Stimulated activated naive CD8-positive, alpha-beta T cell treated with anti-CD3 and anti-CD28 coated beads, Interleukin-15, Interleukin-2, amounts not matched to agents 100 ng/mL and 50 ng/mL, for 24 hours (primary cell): ENCODE data around the gene FPR2.

Experiments used
- H3K27ac Mint-ChIP-seq: one replicate; pipeline ENCODE4 v1.8.0; 2021; ENCODE audit warnings: mild to moderate bottlenecking, mixed read lengths
- H3K27me3 Mint-ChIP-seq: one replicate; pipeline ENCODE4 v1.8.0; 2021; ENCODE audit warnings: mixed read lengths
- H3K36me3 Mint-ChIP-seq: one replicate; pipeline ENCODE4 v1.8.0; 2021; ENCODE audit warnings: low read depth, mixed read lengths
- H3K4me1 Mint-ChIP-seq: one replicate; pipeline ENCODE4 v1.8.0; 2021; ENCODE audit warnings: low read depth, mixed read lengths
- H3K4me3 Mint-ChIP-seq: one replicate; pipeline ENCODE4 v1.8.0; 2021; ENCODE audit warnings: mild to moderate bottlenecking, mixed read lengths
- H3K9me3 Mint-ChIP-seq: one replicate; pipeline ENCODE4 v1.8.0; 2021; ENCODE audit warnings: mixed read lengths

FPR2 gene, protein sequence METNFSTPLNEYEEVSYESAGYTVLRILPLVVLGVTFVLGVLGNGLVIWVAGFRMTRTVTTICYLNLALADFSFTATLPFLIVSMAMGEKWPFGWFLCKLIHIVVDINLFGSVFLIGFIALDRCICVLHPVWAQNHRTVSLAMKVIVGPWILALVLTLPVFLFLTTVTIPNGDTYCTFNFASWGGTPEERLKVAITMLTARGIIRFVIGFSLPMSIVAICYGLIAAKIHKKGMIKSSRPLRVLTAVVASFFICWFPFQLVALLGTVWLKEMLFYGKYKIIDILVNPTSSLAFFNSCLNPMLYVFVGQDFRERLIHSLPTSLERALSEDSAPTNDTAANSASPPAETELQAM

DNA sequence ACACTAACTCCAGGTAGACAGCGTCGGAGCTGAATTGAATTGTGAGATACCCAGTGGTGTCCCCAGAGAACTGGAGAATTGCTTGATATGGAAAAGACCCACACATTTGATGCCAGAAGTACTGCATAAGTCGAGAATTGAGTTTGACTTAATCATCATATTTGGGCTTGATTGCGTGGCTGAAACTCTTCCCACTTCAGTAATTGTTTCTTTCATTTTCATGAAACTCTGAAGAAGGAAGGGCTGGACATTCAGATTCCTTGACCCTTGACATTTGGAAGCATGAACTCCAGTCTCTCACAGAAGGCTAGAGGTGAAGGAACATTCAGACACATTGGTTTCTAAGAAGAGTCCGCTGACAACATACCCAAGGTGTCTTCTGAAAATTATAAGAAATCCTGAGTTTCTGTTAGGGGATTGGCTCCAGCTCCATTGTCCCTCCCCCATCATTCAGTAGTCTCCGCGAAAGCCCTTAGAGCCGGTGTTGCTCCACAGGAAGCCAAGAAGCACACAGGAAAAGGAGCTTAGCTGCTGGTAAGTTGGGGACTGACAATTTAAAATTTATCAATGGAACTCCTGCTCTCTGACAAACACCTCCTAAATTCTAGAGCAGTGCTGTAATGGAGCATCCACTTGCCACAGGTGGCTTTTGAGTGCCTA lies at the start of gene FPR2:
TSS of gene FPR2 (plus strand) at position 484 of the 660 bp plus-strand sequence. CDS start 7,479 bp downstream, outside the sequence.
- H3K4me1 Mint-ChIP-seq, result no peaks in the 10 kb centered on the region
- peaks cover 29% of the 10 kb centered on the region for H3K27me3 Mint-ChIP-seq
- H3K27ac Mint-ChIP-seq, result no peak within 1 kb of the TSS
- no peak within 1 kb of the TSS for H3K4me3 Mint-ChIP-seq
- peaks cover 4% of the 10 kb centered on the region for H3K9me3 Mint-ChIP-seq
- H3K36me3 Mint-ChIP-seq, result no peaks in the 10 kb centered on the region

- no peak overlapping the region for H3K4me3 Mint-ChIP-seq
- H3K4me1 Mint-ChIP-seq, result peaks cover 4% of the 10 kb centered on the region
- H3K9me3 Mint-ChIP-seq, result peaks cover 5% of the 10 kb centered on the region
- H3K36me3 Mint-ChIP-seq, result peaks cover 4% of the 10 kb centered on the region
- H3K27ac Mint-ChIP-seq, result no peak overlapping the region
- H3K27me3 Mint-ChIP-seq, result peaks cover 9% of the 10 kb centered on the region
Measured at GRCh38 chr19:51711702-51712101, 49.3 kb upstream of the FPR2 start.

GRCh38 chr19:51712461-51713081 lies 48.4 kb upstream of the FPR2 start:
- Mint-ChIP-seq H3K27ac (no peak overlapping the region), H3K4me1 (peaks cover 4% of the 10 kb centered on the region), H3K36me3 (peaks cover under 1% of the 10 kb centered on the region), H3K4me3 (no peak overlapping the region), H3K27me3 (peaks cover 14% of the 10 kb centered on the region), H3K9me3 (peaks cover 5% of the 10 kb centered on the region)

DNA sequence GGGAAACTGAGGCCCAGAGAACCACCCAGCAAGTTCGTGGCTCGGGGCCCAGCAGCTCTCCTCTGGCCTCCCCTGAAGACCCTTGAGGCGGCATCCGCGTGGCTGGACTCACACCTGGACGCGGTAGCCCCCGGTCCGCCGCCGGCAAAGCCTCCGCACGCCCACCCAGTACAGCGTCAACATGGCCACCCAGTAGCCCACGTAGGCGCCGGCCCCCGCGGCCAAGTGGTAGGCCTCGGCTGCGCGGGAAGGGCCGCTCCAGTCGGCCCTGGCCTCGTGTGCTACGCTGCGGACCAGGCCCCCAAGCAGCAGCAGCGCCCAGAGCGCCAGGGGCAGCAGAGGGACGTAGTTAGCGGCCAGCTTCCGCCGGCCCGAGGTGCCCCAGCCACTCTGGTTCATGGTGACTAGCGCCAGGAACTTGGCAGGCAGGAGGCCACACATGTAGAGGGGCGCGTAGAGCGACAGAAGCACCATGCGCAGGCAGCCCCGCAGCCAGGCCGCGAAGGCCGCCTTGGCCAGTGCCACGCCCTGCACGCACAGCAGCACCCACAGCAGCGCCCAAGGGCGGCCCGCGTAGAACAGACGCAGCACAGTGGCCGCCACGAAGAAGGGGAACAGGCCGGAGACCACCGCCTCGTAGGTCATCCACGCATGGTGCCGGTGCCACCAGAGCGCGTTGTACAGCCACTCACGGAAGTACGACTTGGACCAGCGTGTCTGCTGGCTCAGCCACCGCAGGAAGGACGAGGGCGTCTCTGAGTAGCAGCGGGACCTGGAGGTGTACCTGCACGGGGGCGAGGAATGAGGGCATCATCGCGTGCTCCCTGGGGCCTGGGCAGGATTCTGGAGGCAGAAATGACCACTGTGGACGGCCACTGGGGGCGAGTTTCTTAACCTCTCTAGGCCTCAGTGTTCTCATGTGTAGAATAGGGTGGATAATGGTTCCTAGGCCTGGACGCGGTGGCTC lies 47.4 kb upstream of the FPR2 start:
- H3K27ac Mint-ChIP-seq, result no peak overlapping the region
- H3K36me3 Mint-ChIP-seq, result no peaks in the 10 kb centered on the region
- peaks cover 22% of the 10 kb centered on the region for H3K27me3 Mint-ChIP-seq
- no peak overlapping the region for H3K4me3 Mint-ChIP-seq
- H3K4me1 Mint-ChIP-seq, result peaks cover 4% of the 10 kb centered on the region
- peaks cover 5% of the 10 kb centered on the region for H3K9me3 Mint-ChIP-seq

DNA sequence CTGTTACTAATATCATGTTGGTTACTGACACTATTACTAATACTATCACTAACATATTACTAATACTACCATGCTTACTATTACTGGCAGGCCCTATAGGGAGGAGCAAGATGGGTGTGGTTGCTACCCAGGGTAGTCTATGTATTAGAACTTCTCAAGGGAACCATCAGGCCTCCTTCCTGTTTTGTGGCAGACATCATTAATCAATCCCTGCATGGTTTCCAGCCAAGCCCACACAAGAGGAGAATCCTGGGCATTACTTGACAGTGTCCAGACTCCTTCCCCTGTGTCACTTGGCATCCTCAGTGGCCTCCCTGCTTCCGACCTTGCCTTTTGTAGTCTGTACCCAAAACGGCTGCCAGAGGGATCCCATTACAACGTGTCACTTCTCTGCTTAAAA lies 46.1 kb upstream of the FPR2 start:
- H3K27me3 Mint-ChIP-seq, result peaks cover 30% of the 10 kb centered on the region
- H3K4me3 Mint-ChIP-seq, result no peak overlapping the region
- H3K9me3 Mint-ChIP-seq, result peaks cover 5% of the 10 kb centered on the region
- H3K36me3 Mint-ChIP-seq, result no peaks in the 10 kb centered on the region
- no peak overlapping the region for H3K27ac Mint-ChIP-seq
- H3K4me1 Mint-ChIP-seq, result peaks cover 4% of the 10 kb centered on the region

- H3K4me3 Mint-ChIP-seq, result no peak overlapping the region
- H3K4me1 Mint-ChIP-seq, result peaks cover 4% of the 10 kb centered on the region
- peaks cover 35% of the 10 kb centered on the region for H3K27me3 Mint-ChIP-seq
- H3K9me3 Mint-ChIP-seq, result no peaks in the 10 kb centered on the region
- H3K27ac Mint-ChIP-seq, result no peak overlapping the region
- H3K36me3 Mint-ChIP-seq, result no peaks in the 10 kb centered on the region
Measured at GRCh38 chr19:51715850-51716249, 45.1 kb upstream of the FPR2 start.

- Mint-ChIP-seq H3K27me3 (peaks cover 38% of the 10 kb centered on the region), H3K27ac (no peak overlapping the region), H3K4me3 (no peak overlapping the region), H3K9me3 (no peaks in the 10 kb centered on the region), H3K4me1 (no peaks in the 10 kb centered on the region), H3K36me3 (no peaks in the 10 kb centered on the region)
Measured at GRCh38 chr19:51716925-51717324, 44.1 kb upstream of the FPR2 start.

- no peaks in the 10 kb centered on the region for H3K36me3 Mint-ChIP-seq
- no peak overlapping the region for H3K4me3 Mint-ChIP-seq
- H3K4me1 Mint-ChIP-seq, result no peaks in the 10 kb centered on the region
- no peak overlapping the region for H3K27ac Mint-ChIP-seq
- H3K9me3 Mint-ChIP-seq, result no peaks in the 10 kb centered on the region
- peaks cover 52% of the 10 kb centered on the region for H3K27me3 Mint-ChIP-seq
Measured at GRCh38 chr19:51719251-51719988, 41.6 kb upstream of the FPR2 start.

- no peak overlapping the region for H3K27ac Mint-ChIP-seq
- H3K4me3 Mint-ChIP-seq, result no peak overlapping the region
- H3K27me3 Mint-ChIP-seq, result peaks cover 63% of the 10 kb centered on the region
- no peaks in the 10 kb centered on the region for H3K9me3 Mint-ChIP-seq
- H3K36me3 Mint-ChIP-seq, result no peaks in the 10 kb centered on the region
- no peaks in the 10 kb centered on the region for H3K4me1 Mint-ChIP-seq
Measured at GRCh38 chr19:51721905-51722304, 39.1 kb upstream of the FPR2 start.

DNA sequence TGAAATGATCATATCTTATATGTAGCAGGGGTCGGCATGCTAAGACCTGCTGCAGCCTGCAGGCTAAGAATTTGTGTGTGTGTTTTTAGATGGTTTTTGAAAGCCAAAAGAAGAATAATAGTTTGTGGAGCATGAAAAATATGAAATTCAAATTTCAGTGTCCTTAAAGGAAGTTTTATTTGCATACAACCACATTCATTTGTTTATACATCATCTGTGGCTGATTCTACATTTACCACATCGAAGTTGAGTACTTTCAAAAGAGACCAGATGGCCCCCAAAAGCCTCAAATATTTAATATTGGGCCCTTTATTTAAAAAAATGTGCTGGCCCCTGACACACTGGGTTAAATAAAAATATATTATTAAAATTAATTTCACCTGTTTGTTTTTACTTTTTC lies 38.5 kb upstream of the FPR2 start:
- Mint-ChIP-seq H3K27me3 (peaks cover 64% of the 10 kb centered on the region), H3K4me1 (no peaks in the 10 kb centered on the region), H3K9me3 (no peaks in the 10 kb centered on the region), H3K36me3 (no peaks in the 10 kb centered on the region), H3K27ac (no peak overlapping the region), H3K4me3 (no peak overlapping the region)

GRCh38 chr19:51724543-51724942 lies 36.4 kb upstream of the FPR2 start:
- H3K27me3 Mint-ChIP-seq, result peaks cover 54% of the 10 kb centered on the region
- no peaks in the 10 kb centered on the region for H3K4me1 Mint-ChIP-seq
- no peak overlapping the region for H3K4me3 Mint-ChIP-seq
- peaks cover 3% of the 10 kb centered on the region for H3K36me3 Mint-ChIP-seq
- H3K9me3 Mint-ChIP-seq, result peaks cover 3% of the 10 kb centered on the region
- no peak overlapping the region for H3K27ac Mint-ChIP-seq

DNA sequence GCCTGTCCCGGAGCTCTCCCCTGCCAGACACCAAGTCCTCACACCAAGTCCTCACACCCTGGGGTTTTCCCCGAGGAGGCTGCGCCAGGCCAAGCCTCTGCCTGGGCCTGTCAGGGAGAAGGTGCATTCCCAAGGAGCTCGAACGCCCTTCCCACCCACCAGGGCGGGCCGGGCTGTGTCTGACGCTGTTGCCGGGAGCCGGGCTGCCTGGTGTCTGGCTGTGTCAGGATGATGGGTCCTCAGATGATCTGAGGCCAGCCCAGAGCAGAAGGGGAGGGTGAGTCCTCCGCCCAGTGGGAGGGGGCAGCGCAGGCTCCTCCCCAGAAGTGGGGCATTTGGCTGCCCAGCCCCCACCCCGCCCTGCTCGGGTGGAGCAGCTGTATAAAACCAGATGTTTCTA lies 34.9 kb upstream of the FPR2 start:
- Mint-ChIP-seq H3K9me3 (peaks cover 3% of the 10 kb centered on the region), H3K27ac (no peak overlapping the region), H3K36me3 (peaks cover 3% of the 10 kb centered on the region), H3K4me1 (no peaks in the 10 kb centered on the region), H3K27me3 (peaks cover 41% of the 10 kb centered on the region), H3K4me3 (no peak overlapping the region)

- Mint-ChIP-seq H3K36me3 (peaks cover 3% of the 10 kb centered on the region), H3K27ac (no peak overlapping the region), H3K4me3 (no peak overlapping the region), H3K9me3 (peaks cover 9% of the 10 kb centered on the region), H3K27me3 (peaks cover 41% of the 10 kb centered on the region), H3K4me1 (no peaks in the 10 kb centered on the region)
Measured at GRCh38 chr19:51727349-51727880, 33.6 kb upstream of the FPR2 start.

- no peak overlapping the region for H3K4me3 Mint-ChIP-seq
- peaks cover 3% of the 10 kb centered on the region for H3K36me3 Mint-ChIP-seq
- no peaks in the 10 kb centered on the region for H3K4me1 Mint-ChIP-seq
- no peak overlapping the region for H3K27ac Mint-ChIP-seq
- H3K9me3 Mint-ChIP-seq, result peaks cover 9% of the 10 kb centered on the region
- peaks cover 23% of the 10 kb centered on the region for H3K27me3 Mint-ChIP-seq
Measured at GRCh38 chr19:51729781-51730180, 31.2 kb upstream of the FPR2 start.
